GM21515 (cell line): ENCODE data around the gene CCDC141.

ENCODE experiments used
- ATAC-seq: cut with Tn5 transposase; IDR thresholded peaks from one replicate; pipeline ENCODE4 v1.9.1; 2021; ENCODE audit not compliant: unreplicated experiment

Gene CCDC141

GRCh38 chr2:178914259-178914849, 135.6 kb downstream of the CCDC141 start:
- peak; percentile 87 for ATAC-seq

GRCh38 chr2:178913049-178913441, 136.9 kb downstream of the CCDC141 start:
- no peak for ATAC-seq

DNA sequence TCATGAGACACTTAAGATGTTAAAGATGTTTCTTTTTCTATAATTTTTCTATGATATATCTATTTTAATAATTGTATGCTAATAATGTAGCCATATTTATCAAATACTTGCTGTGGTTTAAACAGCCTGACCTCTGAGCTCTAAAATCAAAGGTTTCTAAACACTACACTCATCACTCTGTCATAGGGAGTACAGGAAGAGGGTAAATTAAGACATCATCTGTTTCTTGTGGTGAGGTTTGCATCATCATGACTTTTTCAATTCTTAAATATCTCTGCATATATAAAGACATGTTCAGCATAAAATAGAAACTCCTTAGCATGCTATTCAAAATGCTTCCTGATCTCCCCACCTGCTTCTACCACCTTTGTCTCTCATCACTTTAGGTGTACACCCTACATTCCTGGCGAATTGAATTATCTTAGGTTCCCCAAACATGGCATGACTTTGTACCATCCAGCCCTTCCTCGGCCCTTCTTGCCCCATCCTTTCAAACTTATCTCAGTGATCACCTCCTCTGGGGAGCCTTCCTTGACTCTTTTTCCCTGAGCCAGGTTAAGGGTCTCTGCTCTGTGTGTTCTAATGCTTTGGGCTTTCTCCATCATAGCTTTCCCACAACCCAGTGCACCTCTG, 137.4 kb downstream of the CCDC141 start:
- ATAC-seq = no peak

DNA sequence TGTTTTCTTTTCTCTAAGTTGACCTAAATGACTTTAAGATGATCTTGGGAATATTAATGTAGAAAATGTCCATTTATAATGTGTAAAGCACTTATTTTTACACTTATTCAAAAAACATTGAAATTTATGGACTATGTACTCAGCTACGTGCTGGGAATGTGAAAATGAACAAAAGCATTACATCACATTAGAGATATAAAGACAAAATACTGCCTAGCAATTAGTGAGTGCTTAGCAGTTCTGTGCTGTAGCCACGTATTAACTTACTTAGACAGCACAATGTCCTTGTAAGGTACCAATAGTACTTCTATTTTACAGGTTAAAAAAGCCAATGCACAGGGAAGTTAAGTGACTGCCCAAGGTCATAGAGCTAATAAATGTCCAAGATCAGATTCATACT, 138.9 kb downstream of the CCDC141 start:
- no peak for ATAC-seq

DNA sequence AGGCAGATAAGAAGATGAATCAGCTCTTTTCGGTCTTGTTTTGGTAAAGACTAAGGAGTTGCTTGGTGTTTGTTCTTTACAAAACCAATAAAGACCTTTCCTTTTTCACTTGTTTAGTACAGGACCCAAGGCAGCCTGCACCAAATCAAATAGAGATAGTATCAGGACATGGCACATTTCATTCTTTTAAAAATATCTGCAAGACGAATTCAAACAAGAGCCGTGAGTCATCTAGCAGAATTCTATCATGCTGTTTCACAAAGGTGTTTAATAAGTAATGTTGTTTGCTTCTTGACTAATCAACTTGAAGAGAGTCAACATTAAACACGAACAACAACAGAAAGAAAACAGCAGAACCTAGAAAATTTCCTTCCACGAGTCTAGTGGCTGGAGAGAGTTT, 139.9 kb downstream of the CCDC141 start:
- ATAC-seq = no peak

- no peak for ATAC-seq
Measured at GRCh38 chr2:178909507-178909906, 140.4 kb downstream of the CCDC141 start.

GRCh38 chr2:178908810-178909209, 141.1 kb downstream of the CCDC141 start:
- ATAC-seq = no peak

- ATAC-seq = no peak
Measured at GRCh38 chr2:178905261-178905660, 144.7 kb downstream of the CCDC141 start.

DNA sequence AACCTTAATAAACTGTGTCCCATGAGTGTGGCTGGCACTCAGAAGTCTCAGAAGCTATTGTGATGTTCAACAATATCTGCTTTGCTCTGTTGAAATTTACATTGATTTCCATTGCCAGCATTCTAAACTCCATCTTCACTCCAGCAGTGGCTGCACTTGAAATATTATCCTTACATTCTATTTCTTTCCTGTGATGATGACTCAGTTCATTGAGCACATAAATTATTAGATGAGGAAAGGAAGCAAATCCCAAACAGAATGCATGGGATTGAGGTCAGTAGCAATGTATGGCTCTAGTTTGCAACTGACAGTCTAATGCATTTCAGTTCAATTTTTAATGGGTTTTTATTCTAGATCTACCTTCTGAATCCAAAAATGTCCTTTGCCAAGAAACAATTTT, 150.3 kb downstream of the CCDC141 start:
- ATAC-seq = no peak

DNA sequence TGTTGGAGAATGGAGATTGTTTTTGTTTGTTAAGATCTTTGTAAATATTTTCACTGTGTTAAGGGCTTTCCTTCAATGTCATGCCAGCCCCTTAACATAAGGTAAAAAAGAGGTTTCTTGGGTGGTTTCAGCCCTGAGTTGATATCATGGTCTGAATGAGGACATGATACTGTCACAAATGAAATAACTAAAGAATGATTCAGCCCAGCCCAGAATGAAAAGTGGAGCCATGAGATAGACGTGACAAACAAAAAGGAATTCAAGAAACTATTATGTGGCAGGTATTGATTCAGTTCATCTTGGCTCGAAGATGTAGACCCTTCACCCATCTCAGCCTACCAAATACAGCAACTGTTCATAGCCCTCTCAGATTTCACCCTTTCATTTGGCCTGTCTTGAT, 154.1 kb downstream of the CCDC141 start:
- no peak for ATAC-seq

DNA sequence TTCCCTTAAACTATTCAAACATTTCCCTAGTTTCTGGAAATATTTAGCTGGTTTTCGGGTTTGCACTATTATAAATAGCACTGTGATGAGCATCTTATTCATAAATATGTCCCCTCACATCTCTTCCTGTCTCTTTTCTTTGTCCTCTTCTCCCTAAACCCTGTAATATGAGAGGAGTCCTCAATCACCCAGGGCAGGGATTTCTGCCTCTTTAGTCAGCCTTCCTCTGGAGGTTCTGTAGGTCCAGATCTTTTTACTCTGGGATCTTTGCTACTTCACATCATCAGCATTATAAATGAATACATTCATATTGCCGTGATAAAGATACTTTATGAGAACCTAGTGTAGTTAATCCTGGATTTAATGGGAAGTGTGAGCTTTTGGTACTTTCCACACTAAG, 154.8 kb downstream of the CCDC141 start:
- ATAC-seq = no peak

DNA sequence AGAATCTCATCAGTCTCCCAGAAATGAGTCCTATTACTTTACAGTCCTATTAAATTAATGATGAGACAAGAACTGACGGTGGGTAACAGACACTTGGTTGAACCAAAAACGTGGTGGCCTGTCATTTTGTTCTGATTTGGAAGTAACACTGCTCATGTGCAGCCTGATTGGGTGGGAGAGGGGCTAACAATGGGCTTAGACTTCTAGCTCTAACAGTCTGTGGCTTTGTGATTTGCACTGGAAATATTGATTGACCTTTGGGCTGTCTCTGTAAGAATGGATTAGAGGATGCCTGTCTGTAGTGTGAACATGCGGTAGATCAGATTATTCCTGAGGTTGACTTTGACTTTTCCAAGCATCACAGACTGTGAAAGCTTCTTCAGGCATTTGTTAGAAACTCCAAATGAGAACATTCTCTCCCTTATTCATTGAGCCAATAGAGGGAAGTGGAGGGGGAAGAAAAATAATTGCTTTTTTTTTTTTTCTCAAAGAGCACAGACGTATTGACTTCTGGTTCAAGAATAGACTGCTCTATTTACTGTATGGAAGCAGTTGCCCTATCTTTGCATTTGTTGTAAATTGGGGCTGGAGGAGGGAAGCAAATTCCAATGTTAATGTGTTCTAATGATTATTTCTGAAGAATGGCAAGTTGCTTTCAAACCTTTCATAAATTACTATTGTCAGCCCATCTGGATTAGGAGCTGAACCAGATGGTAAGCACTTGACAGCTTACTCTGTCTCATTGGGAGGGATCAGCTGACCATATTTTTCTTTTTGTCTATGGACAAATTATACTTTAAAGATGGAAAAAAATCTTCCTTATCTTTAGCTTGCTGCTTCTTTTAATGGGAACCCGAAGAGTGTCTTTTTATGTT, 156.9 kb downstream of the CCDC141 start:
- ATAC-seq = no peak

DNA sequence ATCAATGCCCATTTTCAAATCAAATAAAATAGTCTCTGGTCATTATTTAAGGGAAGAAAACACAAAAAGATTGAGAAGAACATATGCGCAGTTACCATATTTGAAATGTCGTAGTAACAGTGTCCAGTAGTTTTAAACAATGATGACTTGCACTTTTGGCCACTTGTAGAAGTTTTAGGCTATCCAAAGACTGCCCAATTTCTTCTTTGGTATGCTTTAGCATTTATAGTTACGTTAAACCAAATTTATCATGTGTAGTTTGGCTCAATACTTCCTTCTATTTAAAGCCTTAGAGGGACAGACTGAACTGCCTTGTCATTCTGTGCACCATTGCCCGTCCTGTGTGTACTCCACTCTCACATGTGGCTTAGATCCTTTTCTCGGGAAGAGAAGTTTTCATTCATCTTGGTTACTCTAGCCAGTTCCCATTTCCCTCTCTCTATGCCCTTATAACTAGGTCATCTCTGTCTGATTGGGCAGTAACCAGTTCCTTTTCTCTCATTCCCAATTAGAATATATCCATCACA, 157.9 kb downstream of the CCDC141 start:
- ATAC-seq = no peak

- peak; percentile 84 for ATAC-seq
Measured at GRCh38 chr2:178891265-178891958, 158.5 kb downstream of the CCDC141 start.

- no peak for ATAC-seq
Measured at GRCh38 chr2:178886006-178886405, 163.9 kb downstream of the CCDC141 start.

DNA sequence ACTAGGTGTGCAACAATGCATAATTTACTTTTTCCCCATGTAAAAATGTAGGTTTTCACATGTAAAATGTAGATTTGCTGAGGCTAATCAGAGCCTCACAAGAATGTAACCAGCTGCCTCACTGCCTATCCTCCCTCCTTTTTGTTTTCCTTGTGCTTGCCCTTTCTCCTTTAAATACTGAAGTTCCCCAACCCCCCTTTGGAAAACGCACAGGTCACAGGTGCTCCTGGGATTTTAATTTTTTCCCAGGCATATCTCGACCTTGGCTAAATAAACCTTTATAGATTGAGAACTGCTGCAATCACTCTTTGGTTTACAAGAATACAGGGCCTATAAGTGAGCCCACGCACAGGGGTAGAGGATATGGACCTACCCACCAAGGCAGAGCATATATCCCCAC, 165.5 kb downstream of the CCDC141 start:
- no peak for ATAC-seq

DNA sequence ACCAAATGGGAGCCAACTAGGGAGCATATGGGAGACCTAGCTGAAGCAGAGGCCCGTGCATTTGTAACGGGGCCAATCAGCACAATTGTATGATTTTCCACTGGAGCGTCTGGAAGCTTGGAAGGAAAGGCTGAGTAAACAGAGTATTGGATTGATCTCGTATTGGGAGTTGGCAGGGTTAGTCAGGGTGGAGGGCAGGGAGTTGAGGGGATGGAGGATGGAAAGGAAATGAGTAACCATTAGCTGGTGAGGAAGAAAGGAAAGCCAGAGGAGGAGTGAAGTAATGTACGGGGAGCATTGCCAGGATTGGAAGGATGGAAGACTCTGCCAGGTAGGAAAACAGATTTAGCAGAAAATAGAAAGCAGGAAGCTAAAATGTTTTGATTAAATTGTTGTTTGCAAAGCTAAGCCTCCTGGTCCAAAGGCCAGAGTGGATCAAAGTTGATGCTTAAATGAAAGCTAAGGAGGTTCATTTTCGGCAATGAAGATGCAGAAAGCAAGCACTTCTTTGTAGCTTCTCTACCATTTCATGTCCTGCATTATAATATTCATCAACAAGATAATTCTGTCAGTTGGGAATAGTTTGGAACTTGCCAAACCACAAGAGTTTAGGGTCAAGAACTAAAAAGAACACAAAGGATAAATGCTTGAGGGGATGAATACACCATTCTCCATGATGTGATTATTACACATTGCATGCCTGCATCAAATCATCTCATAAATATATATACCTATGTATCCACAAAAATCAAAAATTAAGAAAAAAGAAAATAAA, 167.1 kb downstream of the CCDC141 start:
- ATAC-seq = no peak

DNA sequence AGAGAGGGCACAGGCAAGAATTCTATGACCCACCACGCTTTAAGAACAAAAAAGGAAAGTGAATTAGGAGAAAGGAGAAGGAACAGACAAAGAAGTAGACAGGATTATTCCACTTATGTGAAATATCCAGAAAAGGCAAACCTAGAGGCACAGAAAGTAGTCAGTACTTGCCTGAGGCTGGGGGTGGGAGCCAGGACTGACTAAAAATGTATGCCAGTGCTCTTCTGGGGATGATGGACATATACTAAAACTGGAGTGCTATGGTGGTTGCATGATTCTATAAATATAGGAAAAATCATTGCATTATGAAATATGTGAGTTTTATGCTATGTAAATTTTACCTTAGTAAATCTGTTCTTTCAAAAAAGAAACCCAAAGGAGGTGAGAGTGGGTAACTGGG, 168.9 kb downstream of the CCDC141 start:
- no peak for ATAC-seq

DNA sequence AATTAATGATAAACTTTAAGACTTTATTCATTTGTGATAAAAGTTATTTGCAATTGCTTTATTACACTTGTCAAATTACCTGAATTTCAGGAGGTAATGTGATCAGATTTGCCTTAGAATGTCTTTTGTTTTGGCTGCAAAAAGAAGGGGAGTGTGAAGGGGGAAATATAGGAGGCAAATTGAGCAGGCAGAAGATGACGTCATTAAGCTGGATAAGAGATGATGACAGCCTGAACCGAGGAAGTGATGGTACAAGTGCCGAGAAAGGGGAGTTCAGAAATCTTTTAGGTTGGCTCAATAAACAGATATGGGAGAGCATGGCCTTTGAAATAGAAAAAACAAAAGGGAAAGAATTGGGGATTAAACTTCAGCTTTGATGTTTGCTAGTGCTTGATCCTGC, 169.7 kb downstream of the CCDC141 start:
- ATAC-seq = no peak

- no peak for ATAC-seq
Measured at GRCh38 chr2:178877874-178878273, 172.1 kb downstream of the CCDC141 start.
